OCI-LY7 (cell line): Measurements from ENCODE around the gene OSCP1.

Experiments used
- EZH2phosphoT487 ChIP-seq: fragments of 200-600 bp; sonication (generic); IDR thresholded peaks from 2 replicates; pipeline ENCODE4 v1.6.1; 2018; ENCODE audit warnings: low read depth, borderline replicate concordance, mild to moderate bottlenecking, mixed run types, antibody characterized with exemption, low read length, moderate library complexity, mixed read lengths
- TF ChIP-seq, protein P1 (sequence below): fragments of 200-600 bp; sonication (generic); conservative IDR thresholded peaks from 2 replicates; pipeline ENCODE4 v1.5.1; 2014; ENCODE audit warnings: mild to moderate bottlenecking, antibody characterized with exemption, low read length, moderate library complexity, mixed read lengths

GRCh38 chr1:36386265-36387140 is 63.7 kb downstream of the OSCP1 start:
- TF ChIP-seq, protein P1, sequence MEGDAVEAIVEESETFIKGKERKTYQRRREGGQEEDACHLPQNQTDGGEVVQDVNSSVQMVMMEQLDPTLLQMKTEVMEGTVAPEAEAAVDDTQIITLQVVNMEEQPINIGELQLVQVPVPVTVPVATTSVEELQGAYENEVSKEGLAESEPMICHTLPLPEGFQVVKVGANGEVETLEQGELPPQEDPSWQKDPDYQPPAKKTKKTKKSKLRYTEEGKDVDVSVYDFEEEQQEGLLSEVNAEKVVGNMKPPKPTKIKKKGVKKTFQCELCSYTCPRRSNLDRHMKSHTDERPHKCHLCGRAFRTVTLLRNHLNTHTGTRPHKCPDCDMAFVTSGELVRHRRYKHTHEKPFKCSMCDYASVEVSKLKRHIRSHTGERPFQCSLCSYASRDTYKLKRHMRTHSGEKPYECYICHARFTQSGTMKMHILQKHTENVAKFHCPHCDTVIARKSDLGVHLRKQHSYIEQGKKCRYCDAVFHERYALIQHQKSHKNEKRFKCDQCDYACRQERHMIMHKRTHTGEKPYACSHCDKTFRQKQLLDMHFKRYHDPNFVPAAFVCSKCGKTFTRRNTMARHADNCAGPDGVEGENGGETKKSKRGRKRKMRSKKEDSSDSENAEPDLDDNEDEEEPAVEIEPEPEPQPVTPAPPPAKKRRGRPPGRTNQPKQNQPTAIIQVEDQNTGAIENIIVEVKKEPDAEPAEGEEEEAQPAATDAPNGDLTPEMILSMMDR, result 0 out of 2 replicates have a peak, but pooled peaks have one; percentile 38
- no peak for TF ChIP-seq EZH2phosphoT487
